ACC112 (cell line): ENCODE results near the gene MINDY4.

Source experiments
- H2AFZ ChIP-seq: fragments of 200-600 bp; sonication (generic); one replicate; pipeline ENCODE4 v1.6.0; 2017; ENCODE audit warnings: antibody characterized with exemption, low read length; ENCODE audit not compliant: unreplicated experiment
- H3K27ac ChIP-seq: fragments of 200-600 bp; sonication (generic); 2 replicates; pipeline ENCODE4 v1.5.1; 2014; ENCODE audit warnings: low read depth, mild to moderate bottlenecking, antibody characterized with exemption, low read length, moderate library complexity
- H3K27me3 ChIP-seq: fragments of 200-600 bp; sonication (generic); 2 replicates; pipeline ENCODE4 v1.6.1; 2014; ENCODE audit warnings: mild to moderate bottlenecking, antibody characterized with exemption, low read length, moderate library complexity, mixed read lengths; ENCODE audit not compliant: insufficient read depth
- H3K36me3 ChIP-seq: fragments of 200-600 bp; sonication (generic); 2 replicates; pipeline ENCODE4 v1.6.1; 2016; ENCODE audit warnings: mild to moderate bottlenecking, antibody characterized with exemption, low read length, moderate library complexity, mixed read lengths; ENCODE audit not compliant: insufficient read depth
- H3K4me1 ChIP-seq: fragments of 200-600 bp; sonication (generic); one replicate; pipeline ENCODE4 v1.6.1; 2016; ENCODE audit warnings: low read length, mixed read lengths; ENCODE audit not compliant: insufficient read depth, unreplicated experiment, control insufficient read depth
- H3K4me3 ChIP-seq: fragments of 200-600 bp; sonication (generic); 2 replicates; pipeline ENCODE4 v1.5.1; 2014; ENCODE audit warnings: mild to moderate bottlenecking, low read depth, low read length
- H3K79me2 ChIP-seq: fragments of 200-600 bp; sonication (generic); one replicate; pipeline ENCODE4 v1.6.0; 2016; ENCODE audit warnings: low read length; ENCODE audit not compliant: control insufficient read depth, unreplicated experiment, insufficient read depth

Gene MINDY4

GRCh38 chr7:30894866-30895605 lies 123.8 kb downstream of the MINDY4 start:
- peaks cover 12% of the 10 kb centered on the region for H3K27me3 ChIP-seq
- no peak overlapping the region for H3K27ac ChIP-seq
- H3K36me3 ChIP-seq, result no peaks in the 10 kb centered on the region
- H3K4me3 ChIP-seq, result no peak overlapping the region
- no peak overlapping the region for H2AFZ ChIP-seq
- no peaks in the 10 kb centered on the region for H3K79me2 ChIP-seq
- H3K4me1 ChIP-seq, result no peaks in the 10 kb centered on the region

DNA sequence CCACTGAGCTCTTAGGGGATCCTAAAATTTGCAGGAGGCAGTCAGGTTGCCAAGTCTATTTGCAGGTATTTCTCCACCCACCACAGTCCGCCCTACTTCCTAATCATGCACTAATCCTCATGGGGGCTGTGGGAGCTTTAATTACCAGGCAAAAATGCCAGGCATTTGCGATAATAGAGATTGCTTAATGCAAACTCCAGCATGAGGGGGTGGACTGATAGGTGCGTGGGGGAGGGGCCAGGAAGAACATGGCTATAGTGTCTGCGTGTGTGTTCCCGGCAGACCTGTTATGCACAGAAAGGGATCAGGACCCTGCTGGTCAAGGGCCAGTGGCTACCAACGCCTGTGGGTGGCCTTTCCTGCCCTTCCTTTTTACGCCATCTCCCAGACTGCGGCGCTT lies 124.8 kb downstream of the MINDY4 start:
- Histone ChIP-seq H3K27ac (no peak overlapping the region), H2AFZ (no peak overlapping the region), H3K27me3 (peaks cover 4% of the 10 kb centered on the region), H3K4me1 (no peaks in the 10 kb centered on the region), H3K4me3 (no peak overlapping the region), H3K36me3 (no peaks in the 10 kb centered on the region), H3K79me2 (no peaks in the 10 kb centered on the region)

GRCh38 chr7:30896783-30897637 lies 125.8 kb downstream of the MINDY4 start:
- no peak overlapping the region for H3K4me3 ChIP-seq
- H3K36me3 ChIP-seq, result no peaks in the 10 kb centered on the region
- H3K4me1 ChIP-seq, result no peaks in the 10 kb centered on the region
- H3K27me3 ChIP-seq, result no peaks in the 10 kb centered on the region; the same call in 1 of the 2 replicates
- H3K79me2 ChIP-seq, result no peaks in the 10 kb centered on the region
- no peak overlapping the region for H3K27ac ChIP-seq
- H2AFZ ChIP-seq, result no peak overlapping the region

GRCh38 chr7:30897770-30898169 lies 126.6 kb downstream of the MINDY4 start:
- Histone ChIP-seq H3K27me3 (no peaks in the 10 kb centered on the region; the same call in 1 of the 2 replicates), H3K27ac (no peak overlapping the region), H3K4me1 (no peaks in the 10 kb centered on the region), H3K4me3 (no peak overlapping the region), H3K36me3 (no peaks in the 10 kb centered on the region), H2AFZ (no peak overlapping the region), H3K79me2 (no peaks in the 10 kb centered on the region)

- no peak overlapping the region for H2AFZ ChIP-seq
- no peaks in the 10 kb centered on the region for H3K79me2 ChIP-seq
- H3K4me1 ChIP-seq, result no peaks in the 10 kb centered on the region
- H3K27ac ChIP-seq, result no peak overlapping the region
- no peaks in the 10 kb centered on the region for H3K36me3 ChIP-seq
- H3K4me3 ChIP-seq, result no peak overlapping the region
- H3K27me3 ChIP-seq, result no peaks in the 10 kb centered on the region; the same call in 1 of the 2 replicates
Observed at GRCh38 chr7:30898411-30898810, 127.2 kb downstream of the MINDY4 start.

DNA sequence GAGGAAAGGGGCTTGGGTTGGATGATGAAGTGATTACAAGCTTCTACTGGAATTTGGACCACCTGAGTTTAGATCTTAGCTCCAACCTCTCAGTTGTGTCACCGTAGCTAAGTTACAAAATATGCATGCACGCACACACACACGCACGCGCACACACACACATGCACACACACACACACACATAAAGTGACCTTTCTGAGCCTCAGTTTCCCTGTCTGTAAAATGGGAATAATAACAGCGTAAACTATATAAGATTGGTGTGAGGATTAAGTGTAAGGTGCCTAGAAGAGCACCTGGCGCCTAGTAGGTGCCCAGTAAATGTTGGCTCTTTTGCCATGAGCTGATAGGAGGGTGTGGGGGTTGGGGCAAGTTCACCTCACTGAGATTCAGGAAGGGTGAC lies 127.8 kb downstream of the MINDY4 start:
- Histone ChIP-seq H3K4me1 (no peaks in the 10 kb centered on the region), H3K4me3 (no peak overlapping the region), H3K27ac (no peak overlapping the region), H2AFZ (no peak overlapping the region), H3K36me3 (no peaks in the 10 kb centered on the region), H3K27me3 (no peaks in the 10 kb centered on the region; the same call in 1 of the 2 replicates), H3K79me2 (no peaks in the 10 kb centered on the region)

- Histone ChIP-seq H2AFZ (no peak overlapping the region), H3K4me3 (no peak overlapping the region), H3K79me2 (no peaks in the 10 kb centered on the region), H3K36me3 (no peaks in the 10 kb centered on the region), H3K27me3 (no peaks in the 10 kb centered on the region; the same call in 1 of the 2 replicates), H3K4me1 (no peaks in the 10 kb centered on the region), H3K27ac (no peak overlapping the region)
Observed at GRCh38 chr7:30899630-30900029, 128.4 kb downstream of the MINDY4 start.

DNA sequence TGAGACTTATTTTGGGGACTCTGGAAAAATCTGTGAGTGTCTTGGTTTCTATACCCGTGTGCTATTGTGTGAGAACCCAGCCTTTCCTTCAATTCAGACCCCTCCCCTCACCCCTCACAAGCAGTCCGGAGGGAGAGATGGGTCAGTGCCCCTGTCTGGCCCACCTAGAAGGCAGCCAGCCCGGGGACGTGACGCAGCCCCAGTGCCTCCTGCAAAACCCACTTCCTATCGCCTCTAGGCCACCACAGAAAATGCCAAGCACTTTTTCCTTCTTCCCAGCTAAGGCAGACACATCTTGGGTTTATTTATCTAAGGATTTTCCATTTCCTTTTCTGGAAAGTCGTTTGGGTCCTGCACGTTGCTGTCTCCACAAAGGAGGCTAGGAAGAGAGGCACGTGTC lies 128.8 kb downstream of the MINDY4 start:
- Histone ChIP-seq H3K79me2 (no peaks in the 10 kb centered on the region), H3K27ac (no peak overlapping the region), H3K27me3 (no peaks in the 10 kb centered on the region; the same call in 1 of the 2 replicates), H2AFZ (no peak overlapping the region), H3K4me3 (no peak overlapping the region), H3K4me1 (no peaks in the 10 kb centered on the region), H3K36me3 (no peaks in the 10 kb centered on the region)

GRCh38 chr7:30900803-30901362 lies 129.7 kb downstream of the MINDY4 start:
- no peaks in the 10 kb centered on the region for H3K79me2 ChIP-seq
- no peaks in the 10 kb centered on the region for H3K36me3 ChIP-seq
- H3K4me3 ChIP-seq, result no peak overlapping the region
- no peak overlapping the region for H3K27ac ChIP-seq
- H2AFZ ChIP-seq, result no peak overlapping the region
- H3K4me1 ChIP-seq, result peaks cover under 1% of the 10 kb centered on the region
- H3K27me3 ChIP-seq, result no peaks in the 10 kb centered on the region; the same call in 1 of the 2 replicates

DNA sequence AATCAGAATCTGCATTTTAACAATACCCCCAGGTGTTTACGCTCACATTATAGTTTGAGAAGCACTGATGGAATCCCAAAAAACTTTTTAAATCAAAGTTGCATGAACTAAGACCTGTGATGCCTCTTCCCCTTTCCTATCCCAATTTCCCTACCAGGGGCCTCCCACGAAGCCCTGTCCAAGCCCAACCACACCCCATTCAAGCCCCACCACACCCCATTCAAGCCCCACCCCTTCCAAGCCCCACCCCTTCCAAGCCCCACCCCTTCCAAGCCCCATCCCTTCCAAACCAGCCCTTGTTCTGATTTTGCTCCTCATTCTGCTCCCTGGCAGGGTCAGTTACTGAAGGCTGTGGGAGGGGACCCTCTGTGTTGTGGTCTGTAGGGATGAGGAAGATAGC lies 130.6 kb downstream of the MINDY4 start:
- H3K27me3 ChIP-seq, result no peaks in the 10 kb centered on the region; the same call in 1 of the 2 replicates
- H3K4me1 ChIP-seq, result peaks cover 11% of the 10 kb centered on the region
- no peak overlapping the region for H2AFZ ChIP-seq
- no peak overlapping the region for H3K27ac ChIP-seq
- no peaks in the 10 kb centered on the region for H3K79me2 ChIP-seq
- H3K36me3 ChIP-seq, result no peaks in the 10 kb centered on the region
- H3K4me3 ChIP-seq, result no peak overlapping the region
